Retinal pigment epithelial cell (primary cell): Measurements from ENCODE around the gene TGFB2.

Experiments
- DNase-seq: peaks from one replicate; pipeline ENCODE4 v3.0.0-alpha.2; 2010; ENCODE audit warnings: low read depth
- H3K4me3 ChIP-seq: 2 replicates; pipeline ENCODE4 v1.5.1; 2011; ENCODE audit warnings: mild to moderate bottlenecking, low read length, control low read depth, moderate library complexity
- TF ChIP-seq, protein P1 (sequence below): conservative IDR thresholded peaks from 2 replicates; pipeline ENCODE4 v1.5.1; 2011; ENCODE audit warnings: low read depth, low read length, control low read depth, inconsistent platforms

The TGFB2 gene

GRCh38 chr1:218481116-218481775 lies 136.1 kb downstream of the TGFB2 start:
- TF ChIP-seq, protein P1, sequence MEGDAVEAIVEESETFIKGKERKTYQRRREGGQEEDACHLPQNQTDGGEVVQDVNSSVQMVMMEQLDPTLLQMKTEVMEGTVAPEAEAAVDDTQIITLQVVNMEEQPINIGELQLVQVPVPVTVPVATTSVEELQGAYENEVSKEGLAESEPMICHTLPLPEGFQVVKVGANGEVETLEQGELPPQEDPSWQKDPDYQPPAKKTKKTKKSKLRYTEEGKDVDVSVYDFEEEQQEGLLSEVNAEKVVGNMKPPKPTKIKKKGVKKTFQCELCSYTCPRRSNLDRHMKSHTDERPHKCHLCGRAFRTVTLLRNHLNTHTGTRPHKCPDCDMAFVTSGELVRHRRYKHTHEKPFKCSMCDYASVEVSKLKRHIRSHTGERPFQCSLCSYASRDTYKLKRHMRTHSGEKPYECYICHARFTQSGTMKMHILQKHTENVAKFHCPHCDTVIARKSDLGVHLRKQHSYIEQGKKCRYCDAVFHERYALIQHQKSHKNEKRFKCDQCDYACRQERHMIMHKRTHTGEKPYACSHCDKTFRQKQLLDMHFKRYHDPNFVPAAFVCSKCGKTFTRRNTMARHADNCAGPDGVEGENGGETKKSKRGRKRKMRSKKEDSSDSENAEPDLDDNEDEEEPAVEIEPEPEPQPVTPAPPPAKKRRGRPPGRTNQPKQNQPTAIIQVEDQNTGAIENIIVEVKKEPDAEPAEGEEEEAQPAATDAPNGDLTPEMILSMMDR = no peak
- no peak overlapping the region for H3K4me3 ChIP-seq
- no peak for DNase-seq

- DNase-seq = no peak
- TF ChIP-seq, protein P1 = no peak
- no peak overlapping the region for H3K4me3 ChIP-seq
Measured at GRCh38 chr1:218482683-218483082, 137.5 kb downstream of the TGFB2 start.

DNA sequence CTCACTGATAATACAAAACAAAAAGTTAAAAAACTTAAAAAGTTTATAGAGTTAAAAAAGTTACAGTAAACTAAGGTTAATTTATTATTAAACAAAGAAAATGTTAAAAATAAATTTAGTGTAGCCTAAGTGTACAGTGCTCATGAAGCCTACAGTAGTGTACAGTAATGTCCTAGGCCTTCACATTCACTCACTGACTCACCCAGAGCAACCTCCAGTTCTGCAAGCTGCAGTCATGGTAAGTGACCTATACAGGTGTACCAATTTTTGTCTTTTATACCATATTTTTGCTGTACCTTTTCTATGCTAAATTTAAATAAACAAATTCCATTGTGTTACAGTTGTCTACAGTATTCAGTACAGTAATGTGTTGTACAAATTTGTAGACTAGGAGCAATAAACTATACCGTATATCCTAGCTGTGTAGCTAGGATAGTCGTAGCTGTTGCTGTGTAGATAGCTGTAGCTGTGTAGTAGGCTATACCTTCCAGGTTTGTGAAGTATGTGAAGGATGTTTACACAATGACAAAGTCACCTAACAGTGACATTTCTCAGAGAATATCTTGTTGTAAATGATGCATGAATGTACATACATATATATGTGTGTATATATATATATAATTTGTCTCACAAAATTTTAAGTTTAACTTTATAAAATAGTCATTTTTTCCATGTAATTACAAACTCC lies 140.2 kb downstream of the TGFB2 start:
- DNase-seq = no peak
- TF ChIP-seq, protein P1 = no peak
- H3K4me3 ChIP-seq = no peak overlapping the region

- no peak overlapping the region for H3K4me3 ChIP-seq
- DNase-seq = no peak
- TF ChIP-seq, protein P1 = no peak
Measured at GRCh38 chr1:218488531-218488930, 143.4 kb downstream of the TGFB2 start.

DNA sequence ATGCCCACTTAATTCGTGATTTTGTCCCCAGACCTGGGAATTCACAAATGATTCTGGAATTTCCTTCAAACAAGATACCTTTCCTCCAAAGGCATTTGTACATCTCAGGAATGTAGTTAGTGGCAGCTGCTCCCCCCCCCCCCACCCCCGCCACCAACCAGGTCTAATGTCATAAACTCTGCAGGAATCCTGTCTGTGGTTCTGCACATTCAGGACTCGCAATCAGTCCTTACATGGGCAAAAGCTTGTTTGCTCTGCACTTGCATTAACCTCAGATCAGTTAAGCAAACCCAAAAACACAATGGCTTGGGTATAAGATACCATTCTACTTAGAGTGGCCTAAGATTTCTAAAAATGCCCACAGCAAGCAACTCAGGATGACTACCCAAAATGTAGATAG lies 143.8 kb downstream of the TGFB2 start:
- no peak overlapping the region for H3K4me3 ChIP-seq
- DNase-seq = peak; percentile 75
- TF ChIP-seq, protein P1 = no peak

DNA sequence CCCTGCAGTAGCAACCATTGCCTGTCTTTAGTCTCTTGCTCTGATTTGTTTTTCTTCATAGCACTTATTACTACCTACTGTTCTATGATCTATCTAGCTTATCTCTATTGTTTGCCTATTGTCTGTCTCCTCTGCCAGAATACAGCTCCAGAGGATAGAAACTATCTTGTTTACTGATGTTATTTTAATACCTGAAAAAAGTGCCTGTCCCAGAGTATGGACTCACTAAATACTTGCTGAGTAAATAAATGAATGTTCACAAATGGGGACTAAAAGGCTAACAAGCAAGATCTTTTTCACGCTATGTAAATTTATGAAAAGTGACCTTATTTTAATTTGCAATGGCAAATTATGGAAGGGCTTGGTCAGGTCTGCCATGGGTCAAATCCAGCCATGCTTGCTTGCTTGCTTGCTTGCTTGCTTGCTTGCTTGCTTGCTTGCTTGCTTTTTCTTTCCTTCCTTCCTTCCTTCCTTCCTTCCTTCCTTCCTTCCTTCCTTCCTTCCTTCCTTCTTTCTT lies 145.3 kb downstream of the TGFB2 start:
- TF ChIP-seq, protein P1 = no peak
- no peak for DNase-seq
- H3K4me3 ChIP-seq = no peak overlapping the region

DNA sequence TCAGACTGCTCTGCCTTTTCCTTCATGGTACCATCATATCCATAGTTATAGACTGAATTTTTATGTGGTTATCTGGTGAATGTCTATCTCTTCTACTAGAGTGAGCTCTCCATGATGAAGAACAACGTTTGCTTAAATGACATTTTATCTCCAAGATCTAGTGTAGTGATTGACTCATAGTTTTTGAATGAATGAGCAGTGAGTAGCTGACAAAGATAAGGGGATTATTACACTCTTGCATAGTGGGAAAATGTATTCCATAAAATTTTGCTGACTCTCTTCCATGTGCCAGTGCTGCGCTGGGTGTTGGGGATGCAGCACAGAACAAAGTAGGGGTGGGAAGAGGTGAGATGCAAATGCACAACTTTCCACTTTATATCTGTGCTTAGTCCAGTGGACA lies 147.7 kb downstream of the TGFB2 start:
- H3K4me3 ChIP-seq = no peak overlapping the region
- no peak for DNase-seq
- TF ChIP-seq, protein P1 = no peak
